H9 (cell line): ENCODE data around the gene SMTN. TPM values are rescaled to one million over a fixed set of nuclear protein-coding genes. Genes with fewer than 3 reads are reported as not detected.

Experiments used
- DNase-seq: peaks from one replicate; pipeline ENCODE4 v3.0.0-alpha.2; 2017
- H2AFZ ChIP-seq: one replicate; pipeline ENCODE4 v1.6.1; 2013; ENCODE audit warnings: mild to moderate bottlenecking, low read length, control low read depth, moderate library complexity
- H2AK5ac ChIP-seq: 2 replicates; pipeline ENCODE4 v1.6.1; 2013; ENCODE audit warnings: low read length, control low read depth, mixed read lengths; ENCODE audit not compliant: insufficient read length
- H2BK120ac ChIP-seq: one replicate; pipeline ENCODE4 v1.6.1; 2013; ENCODE audit warnings: low read depth, mild to moderate bottlenecking, low read length, control low read depth, inconsistent platforms; ENCODE audit not compliant: poor library complexity, severe bottlenecking
- H2BK12ac ChIP-seq: 2 replicates; pipeline ENCODE4 v1.6.1; 2013; ENCODE audit warnings: low read length, control low read depth, mixed read lengths, low read depth; ENCODE audit not compliant: insufficient read length
- H2BK15ac ChIP-seq: 2 replicates; pipeline ENCODE4 v1.6.1; 2013; ENCODE audit warnings: low read depth, low read length, control low read depth
- H2BK20ac ChIP-seq: one replicate; pipeline ENCODE4 v1.6.1; 2013; ENCODE audit warnings: low read depth, mild to moderate bottlenecking, low read length, control low read depth, inconsistent platforms; ENCODE audit not compliant: poor library complexity, severe bottlenecking
- H2BK5ac ChIP-seq: 2 replicates; pipeline ENCODE4 v1.6.1; 2013; ENCODE audit warnings: low read length, control low read depth, mixed read lengths; ENCODE audit not compliant: insufficient read length
- H3K14ac ChIP-seq: 2 replicates; pipeline ENCODE4 v1.6.1; 2013; ENCODE audit warnings: low read length, control low read depth; ENCODE audit not compliant: insufficient read depth
- H3K18ac ChIP-seq: 2 replicates; pipeline ENCODE4 v1.6.1; 2013; ENCODE audit warnings: low read depth, mild to moderate bottlenecking, mixed read lengths, low read length, control low read depth; ENCODE audit not compliant: insufficient read length
- H3K23ac ChIP-seq: 2 replicates; pipeline ENCODE4 v1.6.1; 2013; ENCODE audit warnings: low read length, control low read depth, mixed read lengths, low read depth; ENCODE audit not compliant: insufficient read length
- H3K23me2 ChIP-seq: 2 replicates; pipeline ENCODE4 v1.6.1; 2013; ENCODE audit warnings: low read depth, mild to moderate bottlenecking, mixed read lengths, low read length, control low read depth; ENCODE audit not compliant: insufficient read length, poor library complexity, severe bottlenecking
- H3K27ac ChIP-seq: 2 replicates; pipeline ENCODE4 v1.5.1; 2013; ENCODE audit warnings: low read length, control low read depth, mixed read lengths, low read depth; ENCODE audit not compliant: insufficient read length
- H3K27me3 ChIP-seq: 2 replicates; pipeline ENCODE4 v1.6.1; 2013; ENCODE audit warnings: low read length, control low read depth, inconsistent platforms; ENCODE audit not compliant: insufficient read depth
- H3K4ac ChIP-seq: 2 replicates; pipeline ENCODE4 v1.6.1; 2013; ENCODE audit warnings: low read depth, mild to moderate bottlenecking, control low read depth, inconsistent platforms, low read length, moderate library complexity
- H3K4me1 ChIP-seq: 2 replicates; pipeline ENCODE4 v1.6.1; 2013; ENCODE audit warnings: low read length, control low read depth, inconsistent platforms; ENCODE audit not compliant: insufficient read depth
- H3K4me2 ChIP-seq: 2 replicates; pipeline ENCODE4 v1.6.1; 2013; ENCODE audit warnings: low read length, control low read depth, mixed read lengths; ENCODE audit not compliant: insufficient read length, insufficient read depth
- H3K56ac ChIP-seq: 2 replicates; pipeline ENCODE4 v1.6.1; 2013; ENCODE audit warnings: low read depth, mild to moderate bottlenecking, mixed read lengths, low read length, control low read depth; ENCODE audit not compliant: insufficient read length
- H3K79me1 ChIP-seq: 2 replicates; pipeline ENCODE4 v1.6.1; 2013; ENCODE audit warnings: low read depth, mild to moderate bottlenecking, moderate library complexity, low read length, control low read depth, inconsistent platforms; ENCODE audit not compliant: insufficient read depth, poor library complexity, severe bottlenecking
- H3K79me2 ChIP-seq: 2 replicates; pipeline ENCODE4 v1.6.1; 2013; ENCODE audit warnings: low read length, control low read depth, inconsistent platforms; ENCODE audit not compliant: insufficient read depth
- H3K9ac ChIP-seq: 2 replicates; pipeline ENCODE4 v1.6.1; 2013; ENCODE audit warnings: low read length, control low read depth, mixed read lengths; ENCODE audit not compliant: insufficient read length; ENCODE audit errors: extremely low read depth
- H3K9me3 ChIP-seq: one replicate; pipeline ENCODE4 v1.6.1; 2013; ENCODE audit warnings: low read depth, low read length, inconsistent platforms; ENCODE audit not compliant: control insufficient read depth
- H3T11ph ChIP-seq: one replicate; pipeline ENCODE4 v1.6.1; 2013; ENCODE audit warnings: mild to moderate bottlenecking, low read length, control low read depth, inconsistent platforms
- H4K20me1 ChIP-seq: one replicate; pipeline ENCODE4 v1.6.1; 2013; ENCODE audit not compliant: control insufficient read depth, insufficient read length, insufficient read depth
- H4K5ac ChIP-seq: 2 replicates; pipeline ENCODE4 v1.6.1; 2013; ENCODE audit warnings: low read depth, mild to moderate bottlenecking, mixed read lengths, low read length, control low read depth; ENCODE audit not compliant: insufficient read length
- H4K8ac ChIP-seq: replicated peaks from 2 replicates; pipeline ENCODE4 v1.6.1; 2013; ENCODE audit warnings: low read length, control low read depth, mixed read lengths, low read depth; ENCODE audit not compliant: insufficient read length
- H4K91ac ChIP-seq: 2 replicates; pipeline ENCODE4 v1.6.1; 2013; ENCODE audit warnings: low read depth, mild to moderate bottlenecking, moderate library complexity, mixed read lengths, low read length, control low read depth; ENCODE audit not compliant: insufficient read length
- H3K27ac Mint-ChIP-seq, 3 experiments: 2 replicates in 2 of 3; 3 replicates in 1 of 3; pipeline ENCODE4 v1.8.0; 2020 to 2021; ENCODE audit warnings: mixed read lengths in 3 of 3, mild to moderate bottlenecking in 1 of 3, moderate library complexity in 1 of 3
- H3K27me3 Mint-ChIP-seq: 2 replicates; pipeline ENCODE4 v1.8.0; 2021; ENCODE audit warnings: low read depth, mild to moderate bottlenecking, moderate library complexity, mixed read lengths
- H3K36me3 Mint-ChIP-seq, 3 experiments: 2 replicates in 2 of 3; 3 replicates in 1 of 3; pipeline ENCODE4 v1.8.0; 2020 to 2021; ENCODE audit warnings: low read depth in 3 of 3, mixed read lengths in 3 of 3; ENCODE audit not compliant: insufficient read depth in 1 of 3
- H3K4me1 Mint-ChIP-seq, 2 experiments: 2 replicates each; pipeline ENCODE4 v1.8.0; 2020; ENCODE audit warnings: mixed read lengths in 2 of 2
- H3K4me3 Mint-ChIP-seq, 2 experiments: 2 replicates in 1 of 2; 3 replicates in 1 of 2; pipeline ENCODE4 v1.8.0; 2020 to 2021; ENCODE audit warnings: mild to moderate bottlenecking in 2 of 2, mixed read lengths in 2 of 2, moderate library complexity in 1 of 2
- H3K9me3 Mint-ChIP-seq, 2 experiments: 2 replicates in 1 of 2; 3 replicates in 1 of 2; pipeline ENCODE4 v1.8.0; 2020; ENCODE audit warnings: mild to moderate bottlenecking in 2 of 2, mixed read lengths in 2 of 2, moderate library complexity in 1 of 2
- WGBS: extraction: QIAGEN DNeasy Blood & Tissue Kit; methylation state at CpG from one replicate; pipeline ENCODE4 v1.1.7; 2013; ENCODE audit warnings: missing lambda C conversion rate, low lambda C conversion rate, mixed read lengths; ENCODE audit not compliant: insufficient read length; ENCODE audit errors: extremely low coverage; 5-methylcytosine and 5-hydroxymethylcytosine counted together
- total RNA-seq: library from RNA; stranded (reverse); gene quantifications from 2 replicates; pipeline ENCODE4 v1.2.1, GENCODE V29; 2021
- TF ChIP-seq, protein P1 (sequence below): fragments of 200-600 bp; sonication (generic); conservative IDR thresholded peaks from 3 replicates; pipeline ENCODE4 v1.8.0; 2021; ENCODE audit warnings: antibody characterized with exemption, mild to moderate bottlenecking

Gene SMTN
- total RNA-seq, 1 experiment from 2014 or later: 23.4 TPM

DNA sequence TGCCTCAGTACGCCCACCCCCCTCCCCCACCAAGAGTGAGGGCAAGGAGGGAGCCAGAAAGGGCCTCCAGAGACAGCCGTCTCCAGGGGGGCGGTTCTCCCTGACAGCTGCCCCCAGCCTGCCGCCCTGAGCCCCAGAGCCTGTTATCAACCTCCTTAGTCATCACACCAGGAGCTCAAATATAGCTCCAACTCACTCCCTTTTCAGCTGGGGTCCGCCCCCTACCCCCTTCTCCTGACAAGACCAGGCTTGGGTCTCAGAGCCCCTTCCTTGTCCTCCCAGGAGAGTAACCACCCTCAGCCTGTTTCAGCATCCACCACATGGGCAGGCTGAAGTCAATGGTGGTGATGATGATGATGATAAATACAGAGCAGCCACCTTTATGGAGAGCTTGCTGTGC is 39.1 kb downstream of the SMTN start:
- no peak overlapping the region for H3K4ac ChIP-seq
- no peaks in the 10 kb centered on the region for H3K79me1 ChIP-seq
- H4K5ac ChIP-seq: no peak overlapping the region
- DNase-seq: no peak
- Mint-ChIP-seq H3K27me3 (peaks cover 12% of the 10 kb centered on the region), H3K4me3 (no peak overlapping the region), H3K36me3 (no peaks in the 10 kb centered on the region), H3K4me1 (peaks cover 21 to 29% of the 10 kb centered on the region in 2 experiments), H3K9me3 (no peaks in the 10 kb centered on the region), H3K27ac (no peak overlapping the region)
- H2BK5ac ChIP-seq: no peak overlapping the region
- no peak overlapping the region for H2BK15ac ChIP-seq
- H2AFZ ChIP-seq: no peak overlapping the region
- no peak overlapping the region for H3K18ac ChIP-seq
- no peaks in the 10 kb centered on the region for H3K23me2 ChIP-seq
- WGBS: no CpG with 5 or more reads among the region's 5 CpGs
- no peak overlapping the region for H3K9ac ChIP-seq
- H3K27me3 ChIP-seq: no peaks in the 10 kb centered on the region
- no peaks in the 10 kb centered on the region for H4K20me1 ChIP-seq
- H3K56ac ChIP-seq: no peak overlapping the region
- no peak overlapping the region for H3K23ac ChIP-seq
- no peak overlapping the region for H2AK5ac ChIP-seq
- peaks cover 5% of the 10 kb centered on the region for H3K4me1 ChIP-seq
- H3K9me3 ChIP-seq: no peaks in the 10 kb centered on the region
- H2BK12ac ChIP-seq: no peak overlapping the region
- no peak overlapping the region for H2BK120ac ChIP-seq
- H3K14ac ChIP-seq: no peak overlapping the region
- H3K27ac ChIP-seq: no peak overlapping the region
- no peaks in the 10 kb centered on the region for H3K79me2 ChIP-seq
- no peak overlapping the region for H4K8ac ChIP-seq
- no peak overlapping the region for H2BK20ac ChIP-seq
- no peak overlapping the region for H3T11ph ChIP-seq
- no peak overlapping the region for H3K4me2 ChIP-seq
- TF ChIP-seq, protein P1, sequence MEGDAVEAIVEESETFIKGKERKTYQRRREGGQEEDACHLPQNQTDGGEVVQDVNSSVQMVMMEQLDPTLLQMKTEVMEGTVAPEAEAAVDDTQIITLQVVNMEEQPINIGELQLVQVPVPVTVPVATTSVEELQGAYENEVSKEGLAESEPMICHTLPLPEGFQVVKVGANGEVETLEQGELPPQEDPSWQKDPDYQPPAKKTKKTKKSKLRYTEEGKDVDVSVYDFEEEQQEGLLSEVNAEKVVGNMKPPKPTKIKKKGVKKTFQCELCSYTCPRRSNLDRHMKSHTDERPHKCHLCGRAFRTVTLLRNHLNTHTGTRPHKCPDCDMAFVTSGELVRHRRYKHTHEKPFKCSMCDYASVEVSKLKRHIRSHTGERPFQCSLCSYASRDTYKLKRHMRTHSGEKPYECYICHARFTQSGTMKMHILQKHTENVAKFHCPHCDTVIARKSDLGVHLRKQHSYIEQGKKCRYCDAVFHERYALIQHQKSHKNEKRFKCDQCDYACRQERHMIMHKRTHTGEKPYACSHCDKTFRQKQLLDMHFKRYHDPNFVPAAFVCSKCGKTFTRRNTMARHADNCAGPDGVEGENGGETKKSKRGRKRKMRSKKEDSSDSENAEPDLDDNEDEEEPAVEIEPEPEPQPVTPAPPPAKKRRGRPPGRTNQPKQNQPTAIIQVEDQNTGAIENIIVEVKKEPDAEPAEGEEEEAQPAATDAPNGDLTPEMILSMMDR: no peak
- H4K91ac ChIP-seq: no peak overlapping the region
